GM12878 (cell line): ENCODE data around the gene ADPRM. TPM values are rescaled to one million over a fixed set of nuclear protein-coding genes. Genes with fewer than 3 reads are reported as not detected.

Source experiments
- ATAC-seq: fragments of 200-7000 bp; cut with Tn5 transposase; 3 replicates; pipeline ENCODE4 v1.9.1; 2020; ENCODE audit warnings: mild to moderate bottlenecking, moderate library complexity
- BruUV-seq: library from RNA; stranded (reverse); fragments of 400-500 nt; replicated peaks from 2 replicates; lab custom pipeline; 2021; lab: Mats Ljungman, UMichigan
- CTCF ChIA-PET: fragments of 300-600 bp; sonication (Branson Sonifier 250); formaldehyde crosslinking; extraction: SDS; loops from one replicate; lab custom pipeline; 2021; ENCODE audit warnings: inconsistent platforms; lab: Yijun Ruan, JAX
- POLR2A ChIA-PET: fragments of 350-600 bp; formaldehyde crosslinking; extraction: SDS; loops from one replicate; lab custom pipeline; 2021; ENCODE audit warnings: inconsistent platforms; lab: Charles Lee
- RAD21 ChIA-PET: fragments of 300-600 bp; sonication (Branson Sonifier 250); formaldehyde crosslinking; loops from one replicate; lab custom pipeline; 2023; ENCODE audit warnings: antibody characterized with exemption; ENCODE audit not compliant: unreplicated experiment; lab: Charles Lee
- SMC1A ChIA-PET: fragments of 300-600 bp; sonication (Branson Sonifier 250); formaldehyde crosslinking; loops from one replicate; lab custom pipeline; 2023; ENCODE audit not compliant: unreplicated experiment, uncharacterized antibody; lab: Charles Lee
- DNase-seq: peaks from one replicate; pipeline ENCODE4 v3.0.0-alpha.2; 2011; ENCODE audit warnings: low read depth, low spot score
- FAIRE-seq: peaks from 3 replicates; lab custom pipeline; 2011; peaks lifted over from hg19 to GRCh38; lab: Jason Lieb, UNC
- H2AFZ ChIP-seq: 2 replicates; pipeline ENCODE4 v1.6.0; 2011; ENCODE audit warnings: low read depth, low read length, control low read depth; ENCODE audit not compliant: control insufficient read depth
- H3K27ac ChIP-seq: 2 replicates; pipeline ENCODE4 v1.5.1; 2011; ENCODE audit warnings: control low read depth; ENCODE audit not compliant: control insufficient read depth, insufficient read depth
- H3K27me3 ChIP-seq, 2 experiments: replicated peaks in 1 of 2; 2 replicates each; pipeline versions ENCODE4 v1.6.0 to v1.6.1; 2011; ENCODE audit warnings: low read length in 1 of 2; ENCODE audit not compliant: control insufficient read depth in 2 of 2, insufficient read depth in 2 of 2
- H3K36me3 ChIP-seq, 2 experiments: 2 replicates each; pipeline ENCODE4 v1.5.1; 2011; ENCODE audit warnings: low read length in 1 of 2; ENCODE audit not compliant: control insufficient read depth in 2 of 2, insufficient read depth in 2 of 2
- H3K4me1 ChIP-seq: 2 replicates; pipeline ENCODE4 v1.6.1; 2011; ENCODE audit warnings: mild to moderate bottlenecking, low read length, moderate library complexity, mixed read lengths; ENCODE audit not compliant: control insufficient read depth, insufficient read depth
- H3K4me2 ChIP-seq: 2 replicates; pipeline ENCODE4 v1.6.0; 2011; ENCODE audit warnings: control low read depth; ENCODE audit not compliant: control insufficient read depth, insufficient read depth
- H3K4me3 ChIP-seq: fragments of 200-600 bp; sonication (generic); 2 replicates; pipeline ENCODE4 v1.5.1; 2016
- H3K79me2 ChIP-seq: 2 replicates; pipeline ENCODE4 v1.6.0; 2011; ENCODE audit warnings: low read length; ENCODE audit not compliant: control insufficient read depth, insufficient read depth
- H3K9ac ChIP-seq: 2 replicates; pipeline ENCODE4 v1.8.0; 2011; ENCODE audit warnings: low read length, control low read depth, mixed read lengths; ENCODE audit not compliant: control insufficient read depth, insufficient read depth
- H3K9me3 ChIP-seq: replicated peaks from 3 replicates; pipeline ENCODE4 v1.5.1; 2011; ENCODE audit warnings: mild to moderate bottlenecking, low read length; ENCODE audit not compliant: control insufficient read depth, insufficient read depth
- H4K20me1 ChIP-seq: 2 replicates; pipeline ENCODE4 v1.6.0; 2011; ENCODE audit not compliant: control insufficient read depth, insufficient read depth
- CBFB ChIP-seq: IDR thresholded peaks from 2 replicates; pipeline ENCODE4 v1.6.1; 2016; ENCODE audit warnings: antibody characterized with exemption, low read depth
- CHD2 ChIP-seq: IDR thresholded peaks from 2 replicates; pipeline ENCODE4 v1.6.1; 2011; ENCODE audit warnings: low read depth, low read length, improper control_type of control experiment, borderline replicate concordance
- EED ChIP-seq: sonication (generic); IDR thresholded peaks from 2 replicates; pipeline ENCODE4 v1.6.1; 2016; ENCODE audit warnings: antibody characterized with exemption, low read depth
- IRF4 ChIP-seq: IDR thresholded peaks from 2 replicates; pipeline ENCODE4 v1.6.1; 2011; ENCODE audit warnings: low read depth, low read length
- MYB ChIP-seq: fragments of 150-350 bp; IDR thresholded peaks from 2 replicates; pipeline ENCODE4 v1.6.1; 2014; ENCODE audit warnings: mild to moderate bottlenecking, low read depth, low read length, borderline replicate concordance
- NBN ChIP-seq: fragments of 450-650 bp; IDR thresholded peaks from 2 replicates; pipeline ENCODE4 v1.6.1; 2016
- NFYA ChIP-seq: IDR thresholded peaks from 2 replicates; pipeline ENCODE4 v1.6.1; 2011; ENCODE audit warnings: low read depth, mild to moderate bottlenecking, low read length, improper control_type of control experiment, borderline replicate concordance
- PAX5 ChIP-seq: IDR thresholded peaks from 2 replicates; pipeline ENCODE4 v1.6.1; 2011; ENCODE audit warnings: low read depth, low read length, borderline replicate concordance
- PAX8 ChIP-seq: fragments of 450-650 bp; IDR thresholded peaks from 2 replicates; pipeline ENCODE4 v1.6.1; 2017; ENCODE audit warnings: mild to moderate bottlenecking, moderate library complexity
- POLR2A ChIP-seq: IDR thresholded peaks from 2 replicates; pipeline ENCODE4 v1.6.1; 2011; ENCODE audit warnings: low read depth, mild to moderate bottlenecking, low read length
- RAD51 ChIP-seq: fragments of 450-650 bp; IDR thresholded peaks from 2 replicates; pipeline ENCODE4 v1.6.1; 2016; ENCODE audit warnings: moderate library complexity, mild to moderate bottlenecking, inconsistent platforms
- SMAD5 ChIP-seq: IDR thresholded peaks from 2 replicates; pipeline ENCODE4 v1.6.1; 2016; ENCODE audit warnings: antibody characterized with exemption, low read depth
- TBL1XR1 ChIP-seq: IDR thresholded peaks from 2 replicates; pipeline ENCODE4 v1.6.1; 2012; ENCODE audit warnings: low read depth, low read length, improper control_type of control experiment
- ZNF24 ChIP-seq: fragments of 450-650 bp; IDR thresholded peaks from 2 replicates; pipeline ENCODE4 v1.6.1; 2017; ENCODE audit warnings: antibody characterized with exemption, mild to moderate bottlenecking
- ZNF622 ChIP-seq: fragments of 450-650 bp; IDR thresholded peaks from 2 replicates; pipeline ENCODE4 v1.6.1; 2017; ENCODE audit warnings: mild to moderate bottlenecking, inconsistent platforms
- WGBS: methylation state at CpG from one replicate; pipeline ENCODE4 v1.1.6; 2016; ENCODE audit warnings: low lambda C conversion rate; ENCODE audit not compliant: insufficient replicate concordance, insufficient coverage; ENCODE audit errors: missing lambda C conversion rate; 5-methylcytosine and 5-hydroxymethylcytosine counted together
- in situ Hi-C: fragments of 300-500 bp; cut with MboI; formaldehyde crosslinking; loops from 9 replicates; pipeline ENCODE4 v1.14.3; 2018; ENCODE audit warnings: mixed read lengths
- intact Hi-C: fragments of 100-400 bp; cut with micrococcal nuclease; formaldehyde crosslinking; loops from one replicate; pipeline ENCODE4 v1.14.2; 2022; ENCODE audit not compliant: unreplicated experiment
- polyA plus RNA-seq, 11 experiments: library from polyadenylated mRNA; depleted of rRNA in 4 of 11; unstranded in 6 of 11; stranded (reverse) in 5 of 11; fragments of >200 nt; fragmentation: Nextera tagmentation in 4 of 11; fragmentation: Illumina TruSeq in 1 of 11; extraction: Ambion mirVana in 4 of 11; extraction: Trizol in 1 of 11; gene quantifications; 1 replicate in 1 of 11; 2 replicates in 10 of 11; pipeline versions ENCODE4 v1.2.1 to v1.2.3, GENCODE V29; 2011 to 2016; ENCODE audit warnings: inconsistent platforms in 2 of 11, missing spikeins in 2 of 11, low read depth in 1 of 11
- total RNA-seq, 4 experiments: library from RNA; depleted of rRNA in 3 of 4; stranded (reverse); fragments of >200 nt in 3 of 4; fragmentation: Illumina TruSeq in 1 of 4; extraction: Trizol in 1 of 4; gene quantifications; 2 replicates each; pipeline versions ENCODE4 v1.2.1 to v1.2.3, GENCODE V29; 2013 to 2021
- TF ChIP-seq, protein P1 (sequence below): fragments of 450-650 bp; IDR thresholded peaks from 2 replicates; pipeline ENCODE4 v1.6.1; 2017; ENCODE audit warnings: mild to moderate bottlenecking, moderate library complexity

ADPRM gene
- total and polyA plus RNA-seq, 10 of the 15 experiments (the other 5 are each of a cell fraction or from before 2014, with no cell fraction given), result 7.1 to 18.4 (median 8.8) TPM

DNA sequence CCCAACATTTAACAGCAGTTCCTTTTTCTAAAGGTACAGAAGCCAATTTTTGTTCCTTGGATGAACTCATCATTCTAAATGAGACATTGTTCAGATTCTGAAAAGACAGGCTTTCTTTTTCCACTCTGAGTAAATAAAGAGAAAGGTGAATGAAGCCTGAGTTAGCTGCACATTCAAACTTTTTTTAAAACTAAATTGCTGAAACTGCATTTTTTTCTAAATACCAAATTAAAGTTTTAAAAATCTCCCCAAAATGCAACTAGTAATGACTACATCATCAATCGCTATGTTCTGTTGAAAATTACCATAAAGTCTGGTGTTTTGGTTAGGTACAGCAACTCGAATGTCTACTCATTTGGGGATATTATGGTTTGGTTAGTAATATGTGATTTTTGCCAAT, 9.9 kb upstream of the ADPRM start:
- WGBS, result 0% methylated on average over 2 of the region's 2 CpGs
- SMC1A ChIA-PET, result no interaction called here
- POLR2A ChIA-PET, result no interaction called here
- peaks cover 11% of the 10 kb centered on the region for H3K79me2 ChIP-seq
- in situ Hi-C loops, result no loop called here
- no peak overlapping the region for H3K27ac ChIP-seq
- FAIRE-seq (no peak), DNase-seq (no peak), ATAC-seq (no peak)
- TF ChIP-seq POLR2A, result no peak
- TF ChIP-seq SMAD5, result no peak
- TF ChIP-seq NBN, result no peak
- no peak for TF ChIP-seq CBFB
- no peak for TF ChIP-seq PAX8
- no peak for TF ChIP-seq TBL1XR1
- no peak for TF ChIP-seq PAX5
- no peak for TF ChIP-seq RAD51
- TF ChIP-seq ZNF622, result no peak
- no peak for TF ChIP-seq EED
- no peak for TF ChIP-seq ZNF24
- TF ChIP-seq MYB, result no peak
- TF ChIP-seq, protein P1, sequence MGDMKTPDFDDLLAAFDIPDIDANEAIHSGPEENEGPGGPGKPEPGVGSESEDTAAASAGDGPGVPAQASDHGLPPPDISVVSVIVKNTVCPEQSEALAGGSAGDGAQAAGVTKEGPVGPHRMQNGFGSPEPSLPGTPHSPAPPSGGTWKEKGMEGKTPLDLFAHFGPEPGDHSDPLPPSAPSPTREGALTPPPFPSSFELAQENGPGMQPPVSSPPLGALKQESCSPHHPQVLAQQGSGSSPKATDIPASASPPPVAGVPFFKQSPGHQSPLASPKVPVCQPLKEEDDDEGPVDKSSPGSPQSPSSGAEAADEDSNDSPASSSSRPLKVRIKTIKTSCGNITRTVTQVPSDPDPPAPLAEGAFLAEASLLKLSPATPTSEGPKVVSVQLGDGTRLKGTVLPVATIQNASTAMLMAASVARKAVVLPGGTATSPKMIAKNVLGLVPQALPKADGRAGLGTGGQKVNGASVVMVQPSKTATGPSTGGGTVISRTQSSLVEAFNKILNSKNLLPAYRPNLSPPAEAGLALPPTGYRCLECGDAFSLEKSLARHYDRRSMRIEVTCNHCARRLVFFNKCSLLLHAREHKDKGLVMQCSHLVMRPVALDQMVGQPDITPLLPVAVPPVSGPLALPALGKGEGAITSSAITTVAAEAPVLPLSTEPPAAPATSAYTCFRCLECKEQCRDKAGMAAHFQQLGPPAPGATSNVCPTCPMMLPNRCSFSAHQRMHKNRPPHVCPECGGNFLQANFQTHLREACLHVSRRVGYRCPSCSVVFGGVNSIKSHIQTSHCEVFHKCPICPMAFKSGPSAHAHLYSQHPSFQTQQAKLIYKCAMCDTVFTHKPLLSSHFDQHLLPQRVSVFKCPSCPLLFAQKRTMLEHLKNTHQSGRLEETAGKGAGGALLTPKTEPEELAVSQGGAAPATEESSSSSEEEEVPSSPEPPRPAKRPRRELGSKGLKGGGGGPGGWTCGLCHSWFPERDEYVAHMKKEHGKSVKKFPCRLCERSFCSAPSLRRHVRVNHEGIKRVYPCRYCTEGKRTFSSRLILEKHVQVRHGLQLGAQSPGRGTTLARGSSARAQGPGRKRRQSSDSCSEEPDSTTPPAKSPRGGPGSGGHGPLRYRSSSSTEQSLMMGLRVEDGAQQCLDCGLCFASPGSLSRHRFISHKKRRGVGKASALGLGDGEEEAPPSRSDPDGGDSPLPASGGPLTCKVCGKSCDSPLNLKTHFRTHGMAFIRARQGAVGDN, result no peak
- TF ChIP-seq CHD2, result no peak
- TF ChIP-seq NFYA, result no peak
- no peak for TF ChIP-seq IRF4
- H3K4me3 ChIP-seq, result no peak overlapping the region
- H3K9ac ChIP-seq, result no peak overlapping the region
- no peaks in the 10 kb centered on the region for H3K27me3 ChIP-seq
- H4K20me1 ChIP-seq, result no peaks in the 10 kb centered on the region
- BruUV-seq, result no TSS peak
- intact Hi-C loops, result no loop called here
- CTCF ChIA-PET, result no interaction called here
- RAD21 ChIA-PET, result no interaction called here
- H3K4me2 ChIP-seq, result no peak overlapping the region
- H3K4me1 ChIP-seq, result no peaks in the 10 kb centered on the region
- peaks cover 3 to 21% of the 10 kb centered on the region in 2 experiments; a peak in 3 of 4 replicates for H3K36me3 ChIP-seq
- no peak overlapping the region for H2AFZ ChIP-seq
- no peaks in the 10 kb centered on the region for H3K9me3 ChIP-seq
